ENCODE measurements around the gene TMEM184B.

GRCh38 chr22:38212442-38212841 lies 60.4 kb downstream of the TMEM184B start:
- TF ChIP-seq EZH2 (IDR thresholded peaks at IDR 0.05; ENCODE audit: low read depth), result no peak
- no peak for TF ChIP-seq CTCF (conservative IDR thresholded peaks at IDR 0.05)

Data from PC-9 (cell line).